ENCODE results near the gene BCR.
"Not testable (repeated sequence)": the region's sequence is repeated elsewhere in the genome, so short reads cannot be mapped to it uniquely, and the experiment has no call there.

BCR gene

GRCh38 chr22:23288301-23289129, 108.2 kb downstream of the BCR start:
- no peak for DNase-seq

DNA sequence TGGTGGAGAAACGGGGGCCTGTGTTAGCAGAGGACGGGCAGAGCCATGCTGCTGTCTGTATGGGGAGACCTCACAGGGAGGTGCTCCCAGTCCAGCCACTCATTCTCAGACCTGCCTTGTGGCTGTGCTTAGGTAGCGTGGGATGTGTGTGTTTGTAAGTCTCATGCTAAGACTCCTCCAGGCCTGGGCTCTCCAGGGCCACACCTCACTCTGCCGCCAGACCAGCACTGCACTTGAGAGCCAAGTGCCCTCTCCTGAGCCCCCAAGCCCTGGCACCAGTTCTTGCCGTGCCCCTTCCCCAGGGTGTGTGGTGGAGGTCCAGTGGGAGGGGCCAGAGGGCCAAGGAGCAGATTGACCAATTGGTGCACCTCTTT, 108.8 kb downstream of the BCR start:
- no peak for DNase-seq

- DNase-seq: peak; percentile 40
Observed at GRCh38 chr22:23289851-23290724, 109.8 kb downstream of the BCR start.

GRCh38 chr22:23291806-23292452, 111.6 kb downstream of the BCR start:
- DNase-seq: no peak

DNA sequence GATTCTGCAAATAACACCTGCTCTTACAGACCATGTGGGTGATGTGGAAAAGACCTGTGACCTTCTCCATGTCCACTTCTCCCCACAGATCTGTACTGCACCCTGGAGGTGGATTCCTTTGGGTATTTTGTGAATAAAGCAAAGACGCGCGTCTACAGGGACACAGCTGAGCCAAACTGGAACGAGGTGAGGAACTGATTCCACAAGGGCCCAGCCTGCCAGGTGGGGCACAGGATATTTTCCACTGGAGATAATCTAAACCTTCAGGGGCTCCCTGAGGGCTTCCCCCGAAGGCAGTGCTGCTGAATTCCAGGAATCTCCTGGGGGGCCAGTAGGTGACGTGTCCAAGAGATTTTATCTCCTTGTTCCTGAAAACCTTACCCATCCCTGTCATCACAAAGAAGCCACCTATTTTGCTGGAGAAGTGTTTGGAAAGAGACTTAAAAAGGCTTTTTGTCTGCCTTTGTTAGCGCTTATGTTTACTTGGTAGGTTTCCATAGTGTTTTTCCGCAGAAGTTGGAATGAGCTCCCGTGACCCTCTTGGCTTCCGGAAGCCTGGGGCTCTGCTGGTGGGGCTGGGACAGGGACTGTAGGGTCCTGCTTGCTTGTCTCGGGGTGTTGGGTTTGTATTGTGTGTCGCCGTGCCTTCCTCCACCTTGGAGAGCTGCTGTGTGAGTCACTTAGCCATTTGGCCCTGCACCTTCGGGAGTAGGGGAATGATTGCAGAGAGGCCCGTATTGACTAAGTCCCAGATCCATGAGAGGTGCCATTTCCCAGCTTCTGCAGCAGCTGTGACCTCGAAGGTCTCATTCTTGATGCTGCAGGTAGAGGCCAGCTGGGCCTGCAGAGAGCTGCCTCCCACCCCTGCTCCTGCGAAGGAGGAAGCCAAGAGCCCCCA, 112.4 kb downstream of the BCR start:
- DNase-seq: no peak

DNA sequence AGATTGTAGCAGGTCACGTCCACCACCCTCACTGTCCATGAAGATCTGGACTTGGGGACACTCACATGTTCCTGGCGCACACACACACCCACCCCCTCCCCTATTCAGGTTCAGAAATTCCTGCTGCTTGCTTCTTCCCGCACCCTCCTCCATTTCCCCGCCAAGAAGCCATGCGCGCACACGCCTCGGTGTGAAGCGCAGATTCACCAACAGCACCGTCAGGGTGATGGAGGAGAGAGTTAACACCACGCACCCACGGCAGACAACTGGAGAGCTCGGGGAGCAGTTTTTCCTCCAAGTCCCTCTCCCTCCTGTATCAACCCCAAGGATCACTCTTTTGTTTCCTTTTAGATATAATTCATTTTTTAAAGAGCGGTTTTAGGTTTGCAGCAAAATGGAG, 113.4 kb downstream of the BCR start:
- no peak for DNase-seq

DNA sequence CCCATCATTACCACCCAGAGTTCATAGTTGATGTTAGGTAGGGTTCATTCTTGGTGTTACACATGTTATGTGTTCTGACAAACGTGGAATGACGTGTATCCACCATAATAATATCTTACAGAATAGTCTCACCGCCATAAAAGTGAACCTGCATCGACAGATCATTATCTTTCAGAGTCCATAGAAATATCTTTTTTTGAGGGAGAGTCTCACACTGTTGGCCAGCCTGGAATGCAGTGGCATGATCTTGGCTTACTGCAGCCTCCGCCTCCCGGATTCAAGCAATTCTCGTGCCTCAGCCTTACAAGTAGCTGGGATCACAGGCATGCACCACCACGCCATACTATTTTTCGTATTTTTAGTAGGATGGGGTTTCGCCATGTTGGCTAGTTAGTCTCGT, 113.9 kb downstream of the BCR start:
- DNase-seq: no peak

DNA sequence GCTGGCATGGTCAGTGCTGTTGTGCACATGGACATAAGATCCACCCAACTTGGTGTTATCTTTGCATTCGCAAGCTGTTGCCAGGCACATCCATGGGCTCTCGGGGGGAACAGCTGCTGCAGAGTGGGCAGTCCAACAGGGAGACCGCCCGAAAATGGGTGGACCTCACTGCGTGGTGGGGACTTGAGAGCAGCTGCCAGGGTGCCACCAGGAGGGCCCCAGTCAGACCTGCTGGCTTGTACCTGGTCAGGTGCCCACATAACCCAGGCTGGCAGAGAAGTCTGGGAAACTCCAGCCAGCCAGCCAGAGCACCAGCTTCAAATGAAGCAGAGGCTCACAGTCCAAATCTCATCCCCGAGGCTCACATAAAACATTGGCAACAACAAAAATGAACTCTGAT, 120.2 kb downstream of the BCR start:
- no peak for DNase-seq

DNA sequence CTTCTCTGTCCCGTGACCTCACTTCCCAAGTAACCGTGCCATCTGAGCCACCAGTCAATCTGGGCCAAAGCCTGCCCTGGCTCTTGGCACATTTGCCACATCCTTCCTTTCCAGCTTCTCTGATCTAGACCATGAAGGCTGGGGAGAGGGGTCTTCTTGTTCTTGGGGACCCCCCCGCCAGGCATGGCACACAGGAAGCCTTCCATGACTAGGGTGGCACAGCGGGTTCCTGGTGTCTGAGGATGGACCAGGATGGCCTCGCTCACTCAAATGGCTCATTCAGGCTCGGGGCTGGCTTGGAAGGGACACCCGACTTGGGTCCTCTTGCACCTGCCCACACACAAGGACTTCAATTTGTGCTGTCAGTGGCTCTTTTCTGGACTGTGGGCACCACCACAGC, 121.3 kb downstream of the BCR start:
- no peak for DNase-seq

GRCh38 chr22:23302171-23303002, 122.1 kb downstream of the BCR start:
- no peak for DNase-seq

DNA sequence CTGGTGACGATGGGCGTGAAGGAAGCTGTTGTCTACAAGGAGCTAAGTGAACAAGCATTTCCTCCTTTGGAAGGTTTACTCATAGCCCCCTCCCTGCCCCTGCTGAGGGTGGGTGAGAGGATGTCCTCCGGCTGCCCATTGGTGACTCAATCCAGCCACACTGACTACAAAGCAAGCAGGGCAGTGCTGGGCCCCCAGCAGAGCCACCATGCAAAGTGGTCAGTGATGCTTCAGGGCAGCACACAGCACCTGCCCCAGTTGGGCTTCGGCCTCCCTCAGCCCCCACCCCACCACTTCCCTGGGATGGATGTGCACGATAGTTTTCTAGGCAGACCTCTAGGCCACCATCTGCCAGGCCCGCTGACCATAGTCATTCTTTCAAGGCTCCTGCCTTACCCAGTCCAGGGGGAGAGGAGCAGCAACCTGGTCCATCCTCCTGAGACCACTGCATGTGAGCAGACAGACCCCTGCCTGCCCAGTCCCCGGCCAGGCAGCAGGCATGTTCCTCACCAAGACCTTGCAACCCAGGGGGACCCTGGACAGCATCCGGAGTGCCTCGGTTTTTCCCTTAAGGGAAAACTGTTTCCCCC, 125.1 kb downstream of the BCR start:
- DNase-seq: no peak

DNA sequence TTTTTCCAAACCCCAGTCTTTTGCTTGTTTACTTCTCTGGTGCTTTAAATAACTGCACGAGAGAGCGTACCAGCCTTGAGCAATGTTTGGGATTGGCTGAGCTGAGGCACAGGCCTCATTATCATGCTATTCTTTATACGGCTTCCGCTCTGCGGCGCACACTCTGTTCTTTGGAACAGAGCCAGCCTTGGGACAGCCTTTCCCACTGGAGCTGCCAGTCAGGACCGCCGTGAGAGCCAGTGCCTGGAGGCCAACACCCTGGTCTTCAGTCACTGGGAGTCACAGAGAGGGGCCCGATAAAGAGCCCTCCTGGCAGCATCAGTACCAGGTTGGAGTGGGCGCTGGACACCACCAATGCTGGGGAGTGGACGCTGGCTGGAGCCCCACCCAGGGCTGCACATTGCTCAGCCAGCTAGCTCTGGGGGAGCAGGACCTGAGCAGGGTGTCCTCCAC, 125.6 kb downstream of the BCR start:
- DNase-seq: no peak

- no peak for DNase-seq
Observed at GRCh38 chr22:23306438-23306921, 126.2 kb downstream of the BCR start.

GRCh38 chr22:23306926-23307325, 126.6 kb downstream of the BCR start:
- no peak for DNase-seq

- not testable (repeated sequence) for DNase-seq
Observed at GRCh38 chr22:23307511-23307910, 127.2 kb downstream of the BCR start.

DNA sequence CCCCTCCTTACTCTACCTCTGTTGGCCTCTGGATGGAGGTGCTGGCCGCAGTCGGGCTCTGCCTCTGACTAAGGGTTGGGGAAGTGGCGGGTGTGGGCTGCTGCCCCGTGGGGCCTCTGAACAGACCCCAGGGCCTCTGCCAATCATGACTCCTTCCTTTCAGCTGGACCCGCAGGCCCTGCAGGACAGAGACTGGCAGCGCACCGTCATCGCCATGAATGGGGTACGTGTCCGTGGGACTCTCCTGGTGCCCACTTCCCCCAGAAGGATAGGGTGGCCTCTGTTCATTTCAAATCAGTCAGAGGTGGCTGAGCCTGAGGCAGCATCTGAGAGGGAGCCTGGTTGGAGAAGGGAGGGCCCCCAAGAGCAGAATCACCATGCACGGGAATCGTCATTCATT, 129.0 kb downstream of the BCR start:
- DNase-seq: not testable (repeated sequence)

DNA sequence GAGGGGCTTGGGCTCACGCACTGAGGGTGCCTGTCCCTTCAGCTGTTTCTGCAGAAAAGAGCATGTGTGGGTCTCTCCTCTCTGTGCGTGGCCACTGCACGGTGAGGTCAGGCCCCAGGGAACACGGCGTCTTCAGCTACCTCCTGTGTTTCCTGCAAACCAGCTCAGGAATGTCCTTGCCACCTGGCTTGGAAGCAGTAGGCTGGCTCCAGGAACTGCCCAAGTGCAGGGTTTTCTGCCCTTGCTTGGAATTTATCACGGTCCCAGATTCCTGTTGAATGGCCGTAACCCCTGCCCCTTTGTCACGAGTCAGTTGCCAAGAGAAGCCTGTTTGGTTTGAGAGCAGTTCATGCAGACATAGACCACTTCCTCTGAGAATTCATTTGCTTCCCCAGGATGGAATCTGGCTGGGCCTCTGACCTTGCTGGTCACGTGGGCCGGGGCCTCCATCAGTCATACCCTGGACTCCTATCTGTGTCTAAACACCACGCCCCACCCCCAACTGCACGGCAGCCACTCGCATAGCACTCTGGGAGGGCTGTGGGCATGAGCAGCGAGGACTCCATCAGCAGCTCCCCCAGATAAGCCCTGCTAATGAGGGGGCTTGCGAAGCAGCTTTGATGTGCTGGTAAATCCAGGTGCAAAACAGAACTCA, 130.3 kb downstream of the BCR start:
- peak; percentile 25 for DNase-seq

GRCh38 chr22:23311635-23312420, 131.5 kb downstream of the BCR start:
- not testable (repeated sequence) for DNase-seq

Data from right kidney (tissue), 1 donor.